Testis (tissue), 2 donors: Measurements from ENCODE around the gene ARAP2.

Experiments
- CTCF ChIP-seq, 3 experiments: fragments of 450-650 bp in 2 of 3; fragments of 200-600 bp in 1 of 3; sonication (generic) in 1 of 3; IDR thresholded peaks; one replicate each; pipeline ENCODE4 v1.5.1; 2016 to 2019; ENCODE audit warnings: antibody characterized with exemption in 3 of 3, mild to moderate bottlenecking in 2 of 3, moderate library complexity in 1 of 3
- POLR2A ChIP-seq: fragments of 450-650 bp; IDR thresholded peaks from one replicate; pipeline ENCODE4 v1.6.1; 2017; ENCODE audit warnings: antibody characterized with exemption, mild to moderate bottlenecking, moderate library complexity

GRCh38 chr4:36164900-36165630 is 79.2 kb downstream of the ARAP2 start:
- TF ChIP-seq CTCF (IDR thresholded peaks at IDR 0.05) (no peak), POLR2A (no peak)
